NCI-H2029 (cell line): ENCODE data around the gene CDKN2D.

Experiments
- DNase-seq: peaks from one replicate; lab custom pipeline; 2025; lab: John Stamatoyannopoulos, UW

The CDKN2D gene

GRCh38 chr19:10520652-10521318, 48.0 kb downstream of the CDKN2D start:
- no peak for DNase-seq

GRCh38 chr19:10519421-10519820, 49.4 kb downstream of the CDKN2D start:
- no peak for DNase-seq

GRCh38 chr19:10518444-10519361, 50.1 kb downstream of the CDKN2D start:
- DNase-seq: no peak

GRCh38 chr19:10517760-10518443, 50.9 kb downstream of the CDKN2D start:
- no peak for DNase-seq

GRCh38 chr19:10517361-10517759, 51.4 kb downstream of the CDKN2D start, which contains the start of gene S1PR5:
TSS of gene S1PR5 (minus strand) at chr19:10517447. CDS start at chr19:10515011, 2,436 bp downstream.
- DNase-seq: peak; percentile 20

- DNase-seq: no peak
These were observed 52.0 kb downstream of the CDKN2D start for GRCh38 chr19:10516671-10517286.
